ENCODE measurements around the gene SNRPB2. TPM values are rescaled to one million over a fixed set of nuclear protein-coding genes. Genes with fewer than 3 reads are reported as not detected.

The SNRPB2 gene
- polyA plus RNA-seq, 1 donor (not counting 4 experiments of a cell fraction or from before 2014, with no cell fraction given), result 75.8 TPM

GRCh38 chr20:16695628-16696027 is 34.2 kb upstream of the SNRPB2 start:
- dilution Hi-C loops (cut with MboI; ENCODE audit: extremely low pct_ligation_motif_present, low sequenced_read_pairs), result no loop called here
- H3K36me3 ChIP-seq (ENCODE audit: control insufficient read depth in 2 of 2, extremely low read depth in 1 of 2, insufficient read depth in 2 of 2, low read length in 2 of 2), result no peaks in the 10 kb centered on the region
- FAIRE-seq (no peak), DNase-seq (ENCODE audit: low read depth, low spot score) (no peak)
- no peaks in the 10 kb centered on the region for H3K9me3 ChIP-seq (ENCODE audit: control insufficient read depth, low read depth, low read length)
- no peaks in the 10 kb centered on the region for H4K20me1 ChIP-seq (ENCODE audit: control insufficient read depth, extremely low read depth, insufficient read depth, low read length)
- H2AFZ ChIP-seq (ENCODE audit: control insufficient read depth, low read length), result no peak overlapping the region
- H3K27me3 ChIP-seq (ENCODE audit: control insufficient read depth, extremely low read depth, insufficient read depth, low read length), result no peaks in the 10 kb centered on the region
- H3K79me2 ChIP-seq (ENCODE audit: control insufficient read depth, insufficient read depth, low read length), result no peaks in the 10 kb centered on the region
- H3K4me1 ChIP-seq (ENCODE audit: control insufficient read depth, extremely low read depth, insufficient read depth, low read length), result no peaks in the 10 kb centered on the region
- TF ChIP-seq EZH2 (IDR thresholded peaks at IDR 0.05; ENCODE audit: low read length) (no peak), CTCF (optimal IDR thresholded peaks at IDR 0.05 in 1 of 3, IDR thresholded peaks at IDR 0.05 in 1 of 3, conservative IDR thresholded peaks at IDR 0.05 in 1 of 3; ENCODE audit: extremely low read depth in 1 of 3, insufficient read depth in 2 of 3, low read length in 3 of 3) (no peak)
- H3K9me1 ChIP-seq (ENCODE audit: control insufficient read depth, extremely low read depth, insufficient read depth, low read length), result no peaks in the 10 kb centered on the region
- H3K9ac ChIP-seq (ENCODE audit: control insufficient read depth, extremely low read depth, insufficient read depth, low read length), result no peak overlapping the region
- no peak overlapping the region for H3K4me3 ChIP-seq (ENCODE audit: control insufficient read depth in 2 of 3, extremely low read depth in 1 of 3, insufficient read depth in 2 of 3, low read depth in 1 of 3, low read length in 3 of 3)
- H3K4me2 ChIP-seq (ENCODE audit: control insufficient read depth, extremely low read depth, insufficient read depth, low read depth, low read length), result no peak overlapping the region
- H3K27ac ChIP-seq (ENCODE audit: control insufficient read depth, insufficient read depth, low read length), result no peak overlapping the region

DNA sequence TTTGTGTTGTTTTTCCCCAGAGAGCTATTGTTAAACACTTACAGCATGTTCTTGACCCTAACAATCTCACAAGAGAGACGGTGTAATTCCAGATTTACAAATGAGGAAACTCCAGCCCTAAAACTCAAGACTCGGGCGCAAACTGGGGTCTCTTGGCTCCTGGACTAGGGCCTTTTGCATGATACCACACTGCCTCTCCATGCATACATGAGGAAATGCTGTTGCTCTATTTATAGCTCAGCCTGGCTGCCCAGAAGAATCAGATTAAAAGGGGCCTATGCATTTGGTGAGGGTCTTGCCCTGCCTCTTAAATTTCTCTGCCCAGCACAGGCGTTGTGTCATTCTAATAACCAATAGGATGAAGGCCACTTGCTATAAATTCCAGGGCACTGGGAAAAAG is 30.5 kb upstream of the SNRPB2 start:
- Histone ChIP-seq H3K36me3 (ENCODE audit: control insufficient read depth in 2 of 2, extremely low read depth in 1 of 2, insufficient read depth in 2 of 2, low read length in 2 of 2) (no peaks in the 10 kb centered on the region), H2AFZ (ENCODE audit: control insufficient read depth, low read length) (no peak overlapping the region), H3K4me3 (ENCODE audit: control insufficient read depth in 2 of 3, extremely low read depth in 1 of 3, insufficient read depth in 2 of 3, low read depth in 1 of 3, low read length in 3 of 3) (no peak overlapping the region), H3K4me2 (ENCODE audit: control insufficient read depth, extremely low read depth, insufficient read depth, low read depth, low read length) (no peak overlapping the region), H3K9me1 (ENCODE audit: control insufficient read depth, extremely low read depth, insufficient read depth, low read length) (no peaks in the 10 kb centered on the region), H3K27me3 (ENCODE audit: control insufficient read depth, extremely low read depth, insufficient read depth, low read length) (no peaks in the 10 kb centered on the region), H3K9ac (ENCODE audit: control insufficient read depth, extremely low read depth, insufficient read depth, low read length) (no peak overlapping the region), H3K4me1 (ENCODE audit: control insufficient read depth, extremely low read depth, insufficient read depth, low read length) (no peaks in the 10 kb centered on the region), H4K20me1 (ENCODE audit: control insufficient read depth, extremely low read depth, insufficient read depth, low read length) (no peaks in the 10 kb centered on the region), H3K9me3 (ENCODE audit: control insufficient read depth, low read depth, low read length) (no peaks in the 10 kb centered on the region), H3K79me2 (ENCODE audit: control insufficient read depth, insufficient read depth, low read length) (no peaks in the 10 kb centered on the region), H3K27ac (ENCODE audit: control insufficient read depth, insufficient read depth, low read length) (no peak overlapping the region)
- no peak for DNase-seq (ENCODE audit: low read depth, low spot score)
- FAIRE-seq, result no peak
- dilution Hi-C loops (cut with MboI; ENCODE audit: extremely low pct_ligation_motif_present, low sequenced_read_pairs), result no loop called here
- TF ChIP-seq EZH2 (IDR thresholded peaks at IDR 0.05; ENCODE audit: low read length) (no peak), CTCF (optimal IDR thresholded peaks at IDR 0.05 in 1 of 3, IDR thresholded peaks at IDR 0.05 in 1 of 3, conservative IDR thresholded peaks at IDR 0.05 in 1 of 3; ENCODE audit: extremely low read depth in 1 of 3, insufficient read depth in 2 of 3, low read length in 3 of 3) (no peak)

Measured in keratinocyte (primary cell).